HepG2 (cell line): Measurements from ENCODE around the gene CLDN15. TPM values are rescaled to one million over a fixed set of nuclear protein-coding genes. Genes with fewer than 3 reads are reported as not detected.

Experiments used
- AGO2 ChIP-seq: fragments of 200-400 bp; formaldehyde crosslinking; optimal IDR thresholded peaks from 2 replicates; pipeline ENCODE3; 2017; ENCODE audit warnings: mild to moderate bottlenecking, low read depth, low read length, moderate library complexity
- CREM ChIP-seq, 2 experiments: sonication (generic) in 1 of 2; formaldehyde crosslinking in 1 of 2; IDR thresholded peaks; 2 replicates each; pipeline versions ENCODE4 v1.4.0 to v1.6.1; 2016 to 2020; ENCODE audit warnings: antibody characterized with exemption in 1 of 2, mild to moderate bottlenecking in 1 of 2, missing genetic modification reagents in 1 of 2
- FOXA3 ChIP-seq: IDR thresholded peaks from 2 replicates; pipeline ENCODE4 v1.6.1; 2016; ENCODE audit warnings: missing genetic modification reagents, missing compliant biosample characterization
- HDAC1 ChIP-seq: sonication (generic); formaldehyde crosslinking; IDR thresholded peaks from 2 replicates; pipeline ENCODE4 v1.5.1; 2020; ENCODE audit warnings: mild to moderate bottlenecking, missing genetic modification reagents
- ISL2 ChIP-seq: sonication (generic); formaldehyde crosslinking; IDR thresholded peaks from 2 replicates; pipeline ENCODE4 v1.5.0; 2020; ENCODE audit warnings: missing genetic modification reagents
- MBNL3 ChIP-seq: fragments of 250-450 bp; sonication (Bioruptor Pico); conservative IDR thresholded peaks from 2 replicates; pipeline ENCODE4 v1.8.0; 2022; ENCODE audit warnings: mild to moderate bottlenecking, inconsistent platforms
- NRL ChIP-seq: sonication (generic); formaldehyde crosslinking; IDR thresholded peaks from 2 replicates; pipeline ENCODE4 v1.5.0; 2020; ENCODE audit warnings: missing genetic modification reagents, mild to moderate bottlenecking, moderate library complexity, borderline replicate concordance
- PHF20 ChIP-seq: sonication (generic); formaldehyde crosslinking; IDR thresholded peaks from 2 replicates; pipeline ENCODE4 v1.5.0; 2020; ENCODE audit warnings: mild to moderate bottlenecking, missing genetic modification reagents
- ZNF207 ChIP-seq: fragments of 450-650 bp; IDR thresholded peaks from 2 replicates; pipeline ENCODE4 v1.6.1; 2016; ENCODE audit warnings: antibody characterized with exemption, borderline replicate concordance
- ZNF260 ChIP-seq: sonication (generic); formaldehyde crosslinking; IDR thresholded peaks from 2 replicates; pipeline ENCODE4 v1.4.0; 2020; ENCODE audit warnings: missing genetic modification reagents, low read depth, mild to moderate bottlenecking, borderline replicate concordance
- ZNF326 ChIP-seq: sonication (generic); formaldehyde crosslinking; IDR thresholded peaks from 2 replicates; pipeline ENCODE4 v1.4.0; 2020; ENCODE audit warnings: missing genetic modification reagents, borderline replicate concordance
- ZNF616 ChIP-seq: sonication (generic); formaldehyde crosslinking; IDR thresholded peaks from 2 replicates; pipeline ENCODE4 v1.5.0; 2020; ENCODE audit warnings: low read depth, mild to moderate bottlenecking, missing genetic modification reagents
- polyA plus RNA-seq, 8 experiments: library from polyadenylated mRNA; depleted of rRNA in 3 of 8; stranded (reverse) in 7 of 8; unstranded in 1 of 8; fragments of >200 nt; fragmentation: Illumina TruSeq in 4 of 8; extraction: Trizol in 4 of 8; gene quantifications; 2 replicates each; pipeline versions ENCODE4 v1.2.1 to v1.2.3, GENCODE V29; 2011 to 2016; ENCODE audit warnings: low read depth in 4 of 8, missing spikeins in 1 of 8, mixed read lengths in 1 of 8; ENCODE audit not compliant: insufficient read depth in 1 of 8
- total RNA-seq, 5 experiments: library from RNA; depleted of rRNA; stranded (reverse); fragments of >200 nt; fragmentation: Illumina TruSeq; extraction: Trizol; gene quantifications; 2 replicates each; pipeline ENCODE4 v1.2.3, GENCODE V29; 2016; ENCODE audit warnings: low read depth in 1 of 5
- TF ChIP-seq, protein P1 (sequence below): sonication (generic); formaldehyde crosslinking; IDR thresholded peaks from 2 replicates; pipeline ENCODE4 v1.5.1; 2020; ENCODE audit warnings: mild to moderate bottlenecking, missing genetic modification reagents, moderate library complexity
- TF ChIP-seq, protein P2 (sequence below), 2 experiments: fragments of 450-650 bp in 1 of 2; sonication (generic) in 1 of 2; formaldehyde crosslinking; IDR thresholded peaks; 2 replicates each; pipeline versions ENCODE4 v1.5.0 to v1.8.0; 2020 to 2022; ENCODE audit warnings: mild to moderate bottlenecking in 1 of 2, missing genetic modification reagents in 1 of 2
- TF ChIP-seq, protein P3 (sequence below): sonication (generic); formaldehyde crosslinking; IDR thresholded peaks from 2 replicates; pipeline ENCODE4 v1.5.0; 2020; ENCODE audit warnings: mild to moderate bottlenecking, missing genetic modification reagents
- TF ChIP-seq, protein P4 (sequence below): fragments of 450-650 bp; IDR thresholded peaks from 2 replicates; pipeline ENCODE4 v1.6.1; 2017
- TF ChIP-seq, protein P5 (sequence below): sonication (generic); formaldehyde crosslinking; IDR thresholded peaks from 2 replicates; pipeline ENCODE4 v1.5.0; 2020; ENCODE audit warnings: mild to moderate bottlenecking, low read depth, missing genetic modification reagents, borderline replicate concordance

The CLDN15 gene
- total and polyA plus RNA-seq, 2 of the 13 experiments (the other 11 are each of a cell fraction or from before 2014, with no cell fraction given) = 7.1 to 17.8 TPM

DNA sequence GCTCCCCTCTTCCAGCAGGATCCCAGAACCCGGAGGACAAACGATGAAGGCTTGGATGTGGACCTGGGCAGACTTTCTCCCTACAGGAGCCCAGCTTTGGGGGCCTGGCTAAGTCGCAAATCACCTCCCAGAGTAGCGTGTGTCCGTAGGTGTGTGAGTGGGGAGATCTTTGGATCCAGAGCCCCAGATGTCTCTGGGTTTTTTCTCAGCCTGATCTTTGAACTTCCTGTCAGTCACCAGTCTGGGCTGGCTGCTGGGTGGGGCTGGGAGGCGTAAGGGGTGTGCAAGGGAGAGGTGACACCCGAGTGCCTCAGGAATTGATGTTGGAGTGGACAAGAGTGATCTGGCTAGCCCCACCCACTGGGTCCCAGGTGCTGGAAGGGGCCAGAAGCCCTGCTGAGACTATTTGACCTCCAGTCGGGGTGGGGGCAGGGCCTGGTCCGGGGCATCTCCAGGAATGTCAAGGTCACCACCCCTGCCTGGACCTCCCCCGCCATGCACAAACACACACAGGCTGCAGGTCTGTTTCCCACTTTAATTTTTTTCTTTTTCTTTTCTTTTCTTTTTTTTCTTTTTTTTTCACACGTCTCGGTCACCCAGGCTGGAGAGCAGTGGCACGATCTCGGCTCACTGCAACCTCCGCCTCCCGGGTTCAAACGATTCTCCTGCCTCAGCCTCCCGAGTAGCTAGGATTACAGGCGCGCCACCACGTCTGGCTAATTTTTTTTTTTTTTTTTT is 36.6 kb downstream of the CLDN15 start, which contains the start of gene MOGAT3 (continued):
- TF ChIP-seq, protein P1, sequence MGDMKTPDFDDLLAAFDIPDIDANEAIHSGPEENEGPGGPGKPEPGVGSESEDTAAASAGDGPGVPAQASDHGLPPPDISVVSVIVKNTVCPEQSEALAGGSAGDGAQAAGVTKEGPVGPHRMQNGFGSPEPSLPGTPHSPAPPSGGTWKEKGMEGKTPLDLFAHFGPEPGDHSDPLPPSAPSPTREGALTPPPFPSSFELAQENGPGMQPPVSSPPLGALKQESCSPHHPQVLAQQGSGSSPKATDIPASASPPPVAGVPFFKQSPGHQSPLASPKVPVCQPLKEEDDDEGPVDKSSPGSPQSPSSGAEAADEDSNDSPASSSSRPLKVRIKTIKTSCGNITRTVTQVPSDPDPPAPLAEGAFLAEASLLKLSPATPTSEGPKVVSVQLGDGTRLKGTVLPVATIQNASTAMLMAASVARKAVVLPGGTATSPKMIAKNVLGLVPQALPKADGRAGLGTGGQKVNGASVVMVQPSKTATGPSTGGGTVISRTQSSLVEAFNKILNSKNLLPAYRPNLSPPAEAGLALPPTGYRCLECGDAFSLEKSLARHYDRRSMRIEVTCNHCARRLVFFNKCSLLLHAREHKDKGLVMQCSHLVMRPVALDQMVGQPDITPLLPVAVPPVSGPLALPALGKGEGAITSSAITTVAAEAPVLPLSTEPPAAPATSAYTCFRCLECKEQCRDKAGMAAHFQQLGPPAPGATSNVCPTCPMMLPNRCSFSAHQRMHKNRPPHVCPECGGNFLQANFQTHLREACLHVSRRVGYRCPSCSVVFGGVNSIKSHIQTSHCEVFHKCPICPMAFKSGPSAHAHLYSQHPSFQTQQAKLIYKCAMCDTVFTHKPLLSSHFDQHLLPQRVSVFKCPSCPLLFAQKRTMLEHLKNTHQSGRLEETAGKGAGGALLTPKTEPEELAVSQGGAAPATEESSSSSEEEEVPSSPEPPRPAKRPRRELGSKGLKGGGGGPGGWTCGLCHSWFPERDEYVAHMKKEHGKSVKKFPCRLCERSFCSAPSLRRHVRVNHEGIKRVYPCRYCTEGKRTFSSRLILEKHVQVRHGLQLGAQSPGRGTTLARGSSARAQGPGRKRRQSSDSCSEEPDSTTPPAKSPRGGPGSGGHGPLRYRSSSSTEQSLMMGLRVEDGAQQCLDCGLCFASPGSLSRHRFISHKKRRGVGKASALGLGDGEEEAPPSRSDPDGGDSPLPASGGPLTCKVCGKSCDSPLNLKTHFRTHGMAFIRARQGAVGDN (CRISPR knock-in tag) = peak; percentile 42; the same call in 1 of the 2 replicates
- TF ChIP-seq ZNF260 (CRISPR knock-in tag) = no peak
- no peak for TF ChIP-seq ZNF207
- TF ChIP-seq ZNF326 (CRISPR knock-in tag) = no peak
- peak; percentile 76 for TF ChIP-seq CREM (IDR thresholded peaks at IDR 0.05)
- TF ChIP-seq CREM (CRISPR knock-in tag; IDR thresholded peaks at IDR 0.05) = 0 out of 2 replicates have a peak, but pooled peaks have one; percentile 8
- TF ChIP-seq, protein P2, sequence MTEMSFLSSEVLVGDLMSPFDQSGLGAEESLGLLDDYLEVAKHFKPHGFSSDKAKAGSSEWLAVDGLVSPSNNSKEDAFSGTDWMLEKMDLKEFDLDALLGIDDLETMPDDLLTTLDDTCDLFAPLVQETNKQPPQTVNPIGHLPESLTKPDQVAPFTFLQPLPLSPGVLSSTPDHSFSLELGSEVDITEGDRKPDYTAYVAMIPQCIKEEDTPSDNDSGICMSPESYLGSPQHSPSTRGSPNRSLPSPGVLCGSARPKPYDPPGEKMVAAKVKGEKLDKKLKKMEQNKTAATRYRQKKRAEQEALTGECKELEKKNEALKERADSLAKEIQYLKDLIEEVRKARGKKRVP (CRISPR knock-in tag; IDR thresholded peaks at IDR 0.05) = peak in 1 of 2 experiments; percentile 75; a peak in 2 of 4 replicates
- TF ChIP-seq PHF20 (CRISPR knock-in tag) = no peak; the same call in 1 of the 2 replicates
- no peak for TF ChIP-seq ISL2 (CRISPR knock-in tag)
- no peak; the same call in 1 of the 2 replicates for TF ChIP-seq ZNF616 (CRISPR knock-in tag)
- no peak for TF ChIP-seq MBNL3 (CRISPR knock-in tag)
- TF ChIP-seq, protein P3, sequence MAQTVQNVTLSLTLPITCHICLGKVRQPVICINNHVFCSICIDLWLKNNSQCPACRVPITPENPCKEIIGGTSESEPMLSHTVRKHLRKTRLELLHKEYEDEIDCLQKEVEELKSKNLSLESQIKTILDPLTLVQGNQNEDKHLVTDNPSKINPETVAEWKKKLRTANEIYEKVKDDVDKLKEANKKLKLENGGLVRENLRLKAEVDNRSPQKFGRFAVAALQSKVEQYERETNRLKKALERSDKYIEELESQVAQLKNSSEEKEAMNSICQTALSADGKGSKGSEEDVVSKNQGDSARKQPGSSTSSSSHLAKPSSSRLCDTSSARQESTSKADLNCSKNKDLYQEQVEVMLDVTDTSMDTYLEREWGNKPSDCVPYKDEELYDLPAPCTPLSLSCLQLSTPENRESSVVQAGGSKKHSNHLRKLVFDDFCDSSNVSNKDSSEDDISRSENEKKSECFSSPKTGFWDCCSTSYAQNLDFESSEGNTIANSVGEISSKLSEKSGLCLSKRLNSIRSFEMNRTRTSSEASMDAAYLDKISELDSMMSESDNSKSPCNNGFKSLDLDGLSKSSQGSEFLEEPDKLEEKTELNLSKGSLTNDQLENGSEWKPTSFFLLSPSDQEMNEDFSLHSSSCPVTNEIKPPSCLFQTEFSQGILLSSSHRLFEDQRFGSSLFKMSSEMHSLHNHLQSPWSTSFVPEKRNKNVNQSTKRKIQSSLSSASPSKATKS (CRISPR knock-in tag) = peak; percentile 51; the same call in 1 of the 2 replicates
- TF ChIP-seq HDAC1 (CRISPR knock-in tag) = peak; percentile 93
- TF ChIP-seq NRL (CRISPR knock-in tag) = peak; percentile 71; the same call in 1 of the 2 replicates
- TF ChIP-seq AGO2 = no peak
- peak; percentile 75 for TF ChIP-seq FOXA3 (CRISPR knock-in tag)
- TF ChIP-seq, protein P4, sequence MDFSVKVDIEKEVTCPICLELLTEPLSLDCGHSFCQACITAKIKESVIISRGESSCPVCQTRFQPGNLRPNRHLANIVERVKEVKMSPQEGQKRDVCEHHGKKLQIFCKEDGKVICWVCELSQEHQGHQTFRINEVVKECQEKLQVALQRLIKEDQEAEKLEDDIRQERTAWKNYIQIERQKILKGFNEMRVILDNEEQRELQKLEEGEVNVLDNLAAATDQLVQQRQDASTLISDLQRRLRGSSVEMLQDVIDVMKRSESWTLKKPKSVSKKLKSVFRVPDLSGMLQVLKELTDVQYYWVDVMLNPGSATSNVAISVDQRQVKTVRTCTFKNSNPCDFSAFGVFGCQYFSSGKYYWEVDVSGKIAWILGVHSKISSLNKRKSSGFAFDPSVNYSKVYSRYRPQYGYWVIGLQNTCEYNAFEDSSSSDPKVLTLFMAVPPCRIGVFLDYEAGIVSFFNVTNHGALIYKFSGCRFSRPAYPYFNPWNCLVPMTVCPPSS = no peak
- TF ChIP-seq, protein P5, sequence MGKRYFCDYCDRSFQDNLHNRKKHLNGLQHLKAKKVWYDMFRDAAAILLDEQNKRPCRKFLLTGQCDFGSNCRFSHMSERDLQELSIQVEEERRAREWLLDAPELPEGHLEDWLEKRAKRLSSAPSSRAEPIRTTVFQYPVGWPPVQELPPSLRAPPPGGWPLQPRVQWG (CRISPR knock-in tag) = no peak
